ENCODE measurements around the gene EBF3. TPM values are rescaled to one million over a fixed set of nuclear protein-coding genes. Genes with fewer than 3 reads are reported as not detected.

EBF3 gene
- total and polyA plus RNA-seq, 2 experiments from 2014 or later, result 0.22 to 0.77 TPM

- no peak for DNase-seq (ENCODE audit: low spot score)
- Histone ChIP-seq H3K79me2 (no peaks in the 10 kb centered on the region), H3K9me3 (ENCODE audit: low read depth) (no peaks in the 10 kb centered on the region), H3K27me3 (no peaks in the 10 kb centered on the region), H3K4me2 (peak overlapping the region; percentile 37), H3K36me3 (replicated peaks; ENCODE audit: insufficient read depth, low read depth) (no peaks in the 10 kb centered on the region), H4K20me1 (ENCODE audit: insufficient read depth, poor library complexity, severe bottlenecking) (no peaks in the 10 kb centered on the region), H3K4me3 (no peak overlapping the region), H2AFZ (no peak overlapping the region), H3K4me1 (ENCODE audit: insufficient read depth) (peaks cover 7% of the 10 kb centered on the region), H3K9me2 (replicated peaks; ENCODE audit: insufficient read depth) (no peaks in the 10 kb centered on the region), H3K27ac (no peak overlapping the region)
- 59% methylated on average over 12 of the region's 12 CpGs for WGBS (ENCODE audit: low lambda C conversion rate, missing lambda C conversion rate)
- TF ChIP-seq EZH2phosphoT487 (IDR thresholded peaks at IDR 0.05; ENCODE audit: low read depth, severe bottlenecking, unreplicated experiment), result no peak
- no peak for TF ChIP-seq EZH2 (IDR thresholded peaks at IDR 0.05; ENCODE audit: borderline replicate concordance)
- TF ChIP-seq, protein P1, sequence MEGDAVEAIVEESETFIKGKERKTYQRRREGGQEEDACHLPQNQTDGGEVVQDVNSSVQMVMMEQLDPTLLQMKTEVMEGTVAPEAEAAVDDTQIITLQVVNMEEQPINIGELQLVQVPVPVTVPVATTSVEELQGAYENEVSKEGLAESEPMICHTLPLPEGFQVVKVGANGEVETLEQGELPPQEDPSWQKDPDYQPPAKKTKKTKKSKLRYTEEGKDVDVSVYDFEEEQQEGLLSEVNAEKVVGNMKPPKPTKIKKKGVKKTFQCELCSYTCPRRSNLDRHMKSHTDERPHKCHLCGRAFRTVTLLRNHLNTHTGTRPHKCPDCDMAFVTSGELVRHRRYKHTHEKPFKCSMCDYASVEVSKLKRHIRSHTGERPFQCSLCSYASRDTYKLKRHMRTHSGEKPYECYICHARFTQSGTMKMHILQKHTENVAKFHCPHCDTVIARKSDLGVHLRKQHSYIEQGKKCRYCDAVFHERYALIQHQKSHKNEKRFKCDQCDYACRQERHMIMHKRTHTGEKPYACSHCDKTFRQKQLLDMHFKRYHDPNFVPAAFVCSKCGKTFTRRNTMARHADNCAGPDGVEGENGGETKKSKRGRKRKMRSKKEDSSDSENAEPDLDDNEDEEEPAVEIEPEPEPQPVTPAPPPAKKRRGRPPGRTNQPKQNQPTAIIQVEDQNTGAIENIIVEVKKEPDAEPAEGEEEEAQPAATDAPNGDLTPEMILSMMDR (IDR thresholded peaks at IDR 0.05; ENCODE audit: poor library complexity), result no peak
Observed at GRCh38 chr10:129833468-129833950, 130.6 kb downstream of the EBF3 start.

- no peaks in the 10 kb centered on the region for H4K20me1 ChIP-seq (ENCODE audit: insufficient read depth, poor library complexity, severe bottlenecking)
- H3K4me1 ChIP-seq (ENCODE audit: insufficient read depth), result peaks cover 7% of the 10 kb centered on the region
- H3K36me3 ChIP-seq (replicated peaks; ENCODE audit: insufficient read depth, low read depth), result no peaks in the 10 kb centered on the region
- H3K9me3 ChIP-seq (ENCODE audit: low read depth), result no peaks in the 10 kb centered on the region
- WGBS (ENCODE audit: low lambda C conversion rate, missing lambda C conversion rate), result 87% methylated on average over 22 of the region's 22 CpGs
- H3K4me3 ChIP-seq, result no peak overlapping the region
- no peak overlapping the region for H2AFZ ChIP-seq
- H3K79me2 ChIP-seq, result no peaks in the 10 kb centered on the region
- no peaks in the 10 kb centered on the region for H3K9me2 ChIP-seq (replicated peaks; ENCODE audit: insufficient read depth)
- H3K4me2 ChIP-seq, result peak overlapping the region; percentile 37
- no peak for DNase-seq (ENCODE audit: low spot score)
- no peaks in the 10 kb centered on the region for H3K27me3 ChIP-seq
- TF ChIP-seq, protein P1 (IDR thresholded peaks at IDR 0.05; ENCODE audit: poor library complexity), result no peak
- TF ChIP-seq EZH2 (IDR thresholded peaks at IDR 0.05; ENCODE audit: borderline replicate concordance) (no peak), EZH2phosphoT487 (IDR thresholded peaks at IDR 0.05; ENCODE audit: low read depth, severe bottlenecking, unreplicated experiment) (no peak)
- H3K27ac ChIP-seq, result no peak overlapping the region
Observed at GRCh38 chr10:129832573-129833467, 131.3 kb downstream of the EBF3 start.

- H3K27me3 ChIP-seq, result no peaks in the 10 kb centered on the region
- no peak for DNase-seq (ENCODE audit: low spot score)
- H2AFZ ChIP-seq, result no peak overlapping the region
- H3K4me3 ChIP-seq, result no peak overlapping the region
- no peak overlapping the region for H3K4me2 ChIP-seq
- no peak overlapping the region for H3K27ac ChIP-seq
- no peaks in the 10 kb centered on the region for H3K9me2 ChIP-seq (replicated peaks; ENCODE audit: insufficient read depth)
- no peaks in the 10 kb centered on the region for H3K9me3 ChIP-seq (ENCODE audit: low read depth)
- H3K36me3 ChIP-seq (replicated peaks; ENCODE audit: insufficient read depth, low read depth), result no peaks in the 10 kb centered on the region
- peaks cover 7% of the 10 kb centered on the region for H3K4me1 ChIP-seq (ENCODE audit: insufficient read depth)
- TF ChIP-seq EZH2phosphoT487 (IDR thresholded peaks at IDR 0.05; ENCODE audit: low read depth, severe bottlenecking, unreplicated experiment) (no peak), EZH2 (IDR thresholded peaks at IDR 0.05; ENCODE audit: borderline replicate concordance) (no peak)
- TF ChIP-seq, protein P1 (IDR thresholded peaks at IDR 0.05; ENCODE audit: poor library complexity), result no peak
- H3K79me2 ChIP-seq, result no peaks in the 10 kb centered on the region
- H4K20me1 ChIP-seq (ENCODE audit: insufficient read depth, poor library complexity, severe bottlenecking), result no peaks in the 10 kb centered on the region
- over 99% methylated on average over 7 of the region's 8 CpGs for WGBS (ENCODE audit: low lambda C conversion rate, missing lambda C conversion rate)
Observed at GRCh38 chr10:129831150-129831549, 132.9 kb downstream of the EBF3 start.
